Colonic mucosa (tissue), 4 donors: ENCODE results near the gene RAPGEFL1. TPM values are rescaled to one million over a fixed set of nuclear protein-coding genes. Genes with fewer than 3 reads are reported as not detected.
A peak's percentile ranks its signal among the peaks of the same experiment; 100 is the strongest.

Source experiments
- DNase-seq: peaks from one replicate; pipeline ENCODE4 v3.0.0-alpha.2; 2020
- H3K27ac ChIP-seq: fragments of 200-600 bp; one replicate; pipeline ENCODE4 v1.8.0; 2021
- H3K27me3 ChIP-seq: fragments of 200-600 bp; one replicate; pipeline ENCODE4 v1.8.0; 2021
- H3K36me3 ChIP-seq: fragments of 200-600 bp; one replicate; pipeline ENCODE4 v1.8.0; 2021
- H3K4me1 ChIP-seq: fragments of 200-600 bp; one replicate; pipeline ENCODE4 v1.8.0; 2021; ENCODE audit warnings: mild to moderate bottlenecking
- H3K4me3 ChIP-seq: fragments of 200-600 bp; one replicate; pipeline ENCODE4 v1.8.0; 2021
- H3K9ac ChIP-seq, 2 donors: one replicate each; pipeline ENCODE4 v1.7.0; 2013; ENCODE audit warnings: control low read depth in 2 of 2, low read depth in 2 of 2, low read length in 2 of 2
- H3K9me3 ChIP-seq: fragments of 200-600 bp; one replicate; pipeline ENCODE4 v1.8.0; 2021
- CTCF ChIP-seq: fragments of 200-600 bp; IDR thresholded peaks from one replicate; pipeline ENCODE4 v1.8.0; 2022; ENCODE audit warnings: antibody characterized with exemption, mild to moderate bottlenecking
- intact Hi-C: fragments of 100-400 bp; cut with DNase I; formaldehyde crosslinking; loops from one replicate; pipeline ENCODE4 v1.14.1; 2022
- total RNA-seq, 2 donors: library from RNA; stranded (reverse); fragmentation: NEBNext Ultra II Directional in 1 of 2; extraction: Animal tissue kit (Norgen Biotek cat#: 25700) in 1 of 2; gene quantifications; one replicate each; pipeline ENCODE4 v1.2.1, GENCODE V29; 2021
- donor health status: healthy.
- donor health status: DM: no; HTN: no; CAD: no.
- donor health status: DM: no; HTN: no; CAD: no.

Gene RAPGEFL1
- total RNA-seq, 2 donors from 2014 or later: 98.2 to 108 TPM

GRCh38 chr17:40188694-40189093 lies 11.4 kb downstream of the RAPGEFL1 start:
- H3K4me3 ChIP-seq: no peak overlapping the region
- no peaks in the 10 kb centered on the region for H3K4me1 ChIP-seq
- H3K9me3 ChIP-seq: no peaks in the 10 kb centered on the region
- DNase-seq: no peak
- intact Hi-C loops: no loop called here
- no peak overlapping the region for H3K9ac ChIP-seq
- no peaks in the 10 kb centered on the region for H3K27me3 ChIP-seq
- H3K27ac ChIP-seq: no peak overlapping the region
- no peak for TF ChIP-seq CTCF
- peaks cover 8% of the 10 kb centered on the region for H3K36me3 ChIP-seq

- Histone ChIP-seq H3K4me3 (no peak overlapping the region), H3K36me3 (peaks cover 8% of the 10 kb centered on the region), H3K27me3 (no peaks in the 10 kb centered on the region), H3K9ac (no peak overlapping the region), H3K4me1 (no peaks in the 10 kb centered on the region), H3K27ac (no peak overlapping the region), H3K9me3 (no peaks in the 10 kb centered on the region)
- intact Hi-C loops: no loop called here
- DNase-seq: no peak
- no peak for TF ChIP-seq CTCF
These were observed 13.1 kb downstream of the RAPGEFL1 start for GRCh38 chr17:40190197-40191021.

- peak; percentile 66 for DNase-seq
- H3K36me3 ChIP-seq: peaks cover 8% of the 10 kb centered on the region
- peak; percentile 32 for TF ChIP-seq CTCF
- H3K9ac ChIP-seq: peak overlapping the region in 1 of 2 donors; percentile 43
- peak overlapping the region; percentile 47 for H3K4me3 ChIP-seq
- intact Hi-C loops: no loop called here
- no peaks in the 10 kb centered on the region for H3K4me1 ChIP-seq
- no peaks in the 10 kb centered on the region for H3K27me3 ChIP-seq
- no peaks in the 10 kb centered on the region for H3K9me3 ChIP-seq
- H3K27ac ChIP-seq: no peak overlapping the region
These were observed 14.3 kb downstream of the RAPGEFL1 start for GRCh38 chr17:40191237-40192208.

- intact Hi-C loops: no loop called here
- Histone ChIP-seq H3K4me3 (no peak overlapping the region), H3K36me3 (peaks cover 8% of the 10 kb centered on the region), H3K9ac (no peak overlapping the region), H3K27ac (no peak overlapping the region), H3K9me3 (no peaks in the 10 kb centered on the region), H3K4me1 (no peaks in the 10 kb centered on the region), H3K27me3 (no peaks in the 10 kb centered on the region)
- no peak for TF ChIP-seq CTCF
- DNase-seq: no peak
These were observed 15.7 kb downstream of the RAPGEFL1 start for GRCh38 chr17:40192961-40193360.

GRCh38 chr17:40194821-40195220 lies 17.6 kb downstream of the RAPGEFL1 start:
- no peaks in the 10 kb centered on the region for H3K9me3 ChIP-seq
- H3K4me3 ChIP-seq: no peak overlapping the region
- no peak overlapping the region for H3K9ac ChIP-seq
- intact Hi-C loops: no loop called here
- no peak for DNase-seq
- TF ChIP-seq CTCF: no peak
- H3K4me1 ChIP-seq: no peaks in the 10 kb centered on the region
- no peak overlapping the region for H3K27ac ChIP-seq
- H3K27me3 ChIP-seq: no peaks in the 10 kb centered on the region
- H3K36me3 ChIP-seq: no peaks in the 10 kb centered on the region
